Hindlimb muscle (tissue), 1 donor: ENCODE results near the gene NQO1. TPM values are rescaled to one million over a fixed set of nuclear protein-coding genes. Genes with fewer than 3 reads are reported as not detected.
A peak's percentile ranks its signal among the peaks of the same experiment; 100 is the strongest.
"Not testable (repeated sequence)": the region's sequence is repeated elsewhere in the genome, so short reads cannot be mapped to it uniquely, and the experiment has no call there.

ENCODE experiments used
- DNase-seq: peaks from one replicate; pipeline ENCODE4 v3.0.0-alpha.2; 2013
- polyA plus RNA-seq: library from polyadenylated mRNA; unstranded; fragments of 120-200 nt; gene quantifications from one replicate; pipeline ENCODE4 v1.2.1, GENCODE V29; 2013; ENCODE audit not compliant: insufficient read length

NQO1 gene
- polyA plus RNA-seq, 1 donor: 6.5 TPM

DNA sequence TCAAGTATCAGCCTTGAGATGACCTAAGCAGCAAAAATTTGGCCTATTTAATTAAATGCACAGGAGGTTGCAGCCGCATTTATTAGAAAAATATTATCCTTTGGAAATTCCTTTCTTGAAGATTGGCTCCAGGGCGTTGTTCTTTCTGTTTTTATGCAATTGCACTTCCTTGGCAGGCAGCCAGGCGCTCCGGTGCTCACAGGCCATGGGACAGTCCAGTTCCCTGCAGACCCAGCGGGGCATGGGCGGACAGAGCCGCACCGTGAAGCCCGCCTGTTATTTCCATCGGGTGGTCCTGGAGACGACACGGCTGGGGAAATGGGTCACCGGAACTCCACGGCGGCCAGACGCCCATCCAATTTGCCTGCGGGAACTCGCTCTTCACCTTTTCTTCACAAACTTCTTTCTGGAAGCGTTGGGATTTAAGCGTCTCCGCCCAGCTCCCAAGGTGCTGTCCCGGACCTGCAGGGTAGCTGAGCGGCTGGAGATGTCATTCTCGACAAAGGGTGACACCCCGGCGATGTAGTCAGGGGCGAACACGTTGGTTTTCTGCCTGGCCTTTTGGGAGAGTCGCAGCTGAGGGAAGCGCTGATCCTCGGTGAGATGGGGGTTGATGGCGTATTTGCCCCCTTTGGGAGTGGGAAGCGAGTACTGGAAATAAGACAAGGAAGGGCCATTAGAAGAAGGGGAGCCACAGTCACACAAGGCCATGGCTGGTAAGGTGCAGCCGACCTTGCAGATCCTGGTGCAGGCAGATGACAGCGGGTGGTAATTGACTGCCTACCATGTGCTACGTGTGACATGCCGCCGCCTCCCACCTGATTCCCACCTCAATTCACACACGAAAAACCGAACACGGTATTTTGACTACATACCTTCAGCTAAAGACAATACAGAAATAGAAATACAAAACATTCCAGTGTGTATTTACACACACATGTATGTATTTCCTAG, 15.9 kb upstream of the NQO1 start:
- no peak for DNase-seq

DNA sequence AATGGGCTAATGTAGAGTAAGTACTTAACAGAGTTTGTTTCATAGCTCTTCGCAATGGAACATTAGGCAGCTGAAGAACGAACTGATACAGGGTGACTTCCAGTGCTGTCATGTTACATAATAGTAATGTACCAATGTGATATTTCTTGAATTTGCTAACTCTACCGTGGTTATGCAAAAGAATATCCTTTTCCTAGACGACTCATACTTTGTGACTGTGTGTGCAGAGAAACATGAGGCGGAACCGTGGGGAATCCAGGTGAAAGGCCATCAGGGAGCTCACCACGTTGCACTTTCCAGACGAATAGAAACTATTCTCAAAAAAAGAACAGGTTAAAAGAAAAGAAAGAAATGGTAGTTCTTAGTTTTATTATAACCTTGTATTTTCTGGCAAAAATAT, 15.2 kb upstream of the NQO1 start:
- no peak for DNase-seq

DNA sequence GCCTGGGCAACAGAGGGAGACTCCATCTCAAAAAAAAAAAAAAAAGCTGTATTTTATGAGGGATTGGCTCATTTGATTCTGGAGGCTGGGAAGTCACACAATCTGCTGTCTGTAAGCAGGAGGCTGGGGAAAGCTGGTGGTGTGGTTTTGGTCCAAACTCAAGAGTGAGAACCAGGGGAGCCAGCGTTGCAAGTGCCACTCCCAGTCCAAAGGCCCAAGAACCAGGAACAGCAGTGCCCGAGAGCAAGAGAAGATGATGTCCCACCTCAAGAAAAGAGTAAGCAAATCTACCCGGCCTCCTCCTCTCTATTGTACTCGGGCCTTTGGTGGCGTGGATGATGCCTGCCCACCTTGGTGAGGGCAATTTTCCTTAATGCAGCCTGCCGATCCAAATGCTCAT, 5.7 kb upstream of the NQO1 start:
- DNase-seq: no peak

DNA sequence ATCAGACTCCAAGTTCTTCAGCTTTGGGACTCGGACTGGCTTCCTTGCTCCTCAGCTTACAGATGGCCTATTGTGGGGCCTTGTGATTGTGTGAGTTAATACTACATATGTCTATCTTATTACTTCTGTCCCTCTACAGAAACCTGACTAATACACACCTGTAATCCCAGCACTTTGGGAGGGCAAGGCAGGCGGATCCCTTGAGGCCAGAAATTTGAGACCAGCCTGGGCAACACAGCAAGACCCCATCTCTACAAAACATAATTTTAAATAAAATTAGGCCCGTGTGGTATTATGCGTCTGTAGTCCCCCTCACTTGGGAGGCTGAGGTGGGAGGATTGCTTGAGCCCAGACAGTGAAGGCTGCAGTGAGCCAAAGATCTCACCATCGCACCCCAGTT, 4.9 kb upstream of the NQO1 start:
- DNase-seq: not testable (repeated sequence)

DNA sequence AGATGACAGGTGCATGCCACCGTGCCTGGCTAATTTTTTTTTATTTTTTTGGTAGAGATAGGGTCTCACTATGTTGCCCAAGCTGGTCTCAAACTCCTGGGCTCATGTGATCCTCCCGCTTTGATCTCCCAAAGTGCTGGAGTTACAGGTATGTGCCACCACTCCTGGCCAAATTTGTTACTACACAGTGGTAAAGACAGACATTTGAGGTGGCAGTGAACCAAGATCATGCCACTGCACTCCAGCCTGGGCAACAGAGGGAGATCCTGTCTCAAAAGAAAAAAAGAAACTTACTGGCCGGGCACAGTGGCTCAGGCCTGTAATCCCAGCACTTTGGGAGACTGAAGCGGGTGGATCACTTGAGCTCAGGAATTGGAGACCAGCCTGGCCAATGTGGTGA, 2.7 kb upstream of the NQO1 start:
- DNase-seq: not testable (repeated sequence)

DNA sequence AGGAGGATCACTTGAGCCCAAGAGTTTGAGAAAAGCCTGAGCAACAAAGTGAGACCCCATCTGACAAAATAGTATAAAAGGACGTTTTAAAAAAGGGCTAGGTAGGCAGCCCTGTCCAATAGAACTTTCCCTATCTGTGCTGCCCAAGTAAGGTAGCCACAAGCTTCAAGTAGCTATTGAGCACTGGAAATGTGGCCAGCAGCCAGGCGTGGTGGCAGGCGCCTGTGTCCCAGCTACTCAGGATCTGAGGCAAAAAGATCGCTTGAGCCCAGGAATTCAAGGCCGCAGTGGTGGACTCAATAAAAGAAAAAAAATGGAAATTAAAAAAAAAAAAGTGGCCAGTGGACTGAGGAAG, 1.5 kb upstream of the NQO1 start:
- no peak for DNase-seq

DNA sequence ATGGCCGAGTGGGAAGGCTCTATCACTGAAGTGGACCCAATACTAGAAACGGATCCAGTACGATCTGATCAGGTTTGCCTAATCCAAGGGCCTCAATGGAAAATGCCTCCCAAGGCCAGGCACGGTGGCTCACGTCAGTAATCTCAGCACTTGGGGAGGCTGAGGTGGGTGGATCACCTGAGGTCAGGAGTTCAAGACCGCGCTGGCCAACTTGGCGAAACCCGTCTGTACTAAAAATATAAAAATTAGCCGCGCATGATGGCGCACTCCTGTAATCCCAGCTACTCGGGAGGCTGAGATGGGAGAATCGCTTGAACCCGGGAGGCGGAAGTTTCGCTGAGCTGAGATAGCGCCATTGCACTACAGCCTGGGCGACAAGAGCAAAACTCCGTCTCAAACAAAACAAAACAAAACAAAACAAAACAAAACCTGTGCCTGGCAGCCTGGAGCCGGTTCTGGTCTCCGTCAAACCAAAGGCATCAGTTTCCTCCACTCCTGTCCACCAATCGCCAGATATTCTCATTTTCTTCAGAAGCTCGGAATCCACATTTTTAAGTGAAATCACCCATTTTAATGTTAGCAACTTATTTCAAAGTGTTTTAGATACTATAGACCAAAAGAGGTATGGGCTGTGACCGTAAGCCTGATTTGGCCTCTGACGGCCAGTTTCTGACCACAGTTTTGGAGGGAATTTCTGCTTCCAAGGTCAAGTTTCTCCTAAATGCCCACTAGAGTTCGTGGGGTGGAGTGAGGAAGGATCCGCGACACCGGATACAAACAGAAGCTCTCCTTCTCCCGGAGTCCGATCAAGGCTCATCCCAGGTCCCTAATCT, 664 bp downstream of the NQO1 start:
- DNase-seq: no peak

DNA sequence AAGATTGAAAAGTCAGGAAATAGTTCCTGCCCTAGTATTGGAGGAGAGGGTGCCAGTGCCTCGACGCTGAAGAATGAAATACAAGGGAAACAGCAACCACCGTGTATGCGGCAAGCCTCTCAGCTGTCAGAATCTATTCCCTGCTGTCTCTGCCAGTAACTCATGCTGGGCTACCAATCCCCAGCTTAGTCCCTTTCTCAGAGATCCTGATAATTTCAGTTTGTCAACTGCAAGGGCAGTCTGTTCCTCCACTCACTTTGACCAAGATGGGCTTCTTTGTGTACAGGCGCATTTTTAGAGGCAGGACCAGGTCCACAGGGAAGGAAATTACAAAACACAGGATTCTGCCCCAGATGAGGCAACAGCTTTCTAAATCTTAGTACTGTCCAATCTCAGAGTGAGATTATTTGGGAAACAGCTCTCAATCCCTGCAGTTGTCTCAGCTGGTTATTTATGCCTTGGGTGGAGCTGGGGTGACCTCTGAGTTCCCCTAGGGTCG, 1.3 kb downstream of the NQO1 start:
- DNase-seq: no peak

DNA sequence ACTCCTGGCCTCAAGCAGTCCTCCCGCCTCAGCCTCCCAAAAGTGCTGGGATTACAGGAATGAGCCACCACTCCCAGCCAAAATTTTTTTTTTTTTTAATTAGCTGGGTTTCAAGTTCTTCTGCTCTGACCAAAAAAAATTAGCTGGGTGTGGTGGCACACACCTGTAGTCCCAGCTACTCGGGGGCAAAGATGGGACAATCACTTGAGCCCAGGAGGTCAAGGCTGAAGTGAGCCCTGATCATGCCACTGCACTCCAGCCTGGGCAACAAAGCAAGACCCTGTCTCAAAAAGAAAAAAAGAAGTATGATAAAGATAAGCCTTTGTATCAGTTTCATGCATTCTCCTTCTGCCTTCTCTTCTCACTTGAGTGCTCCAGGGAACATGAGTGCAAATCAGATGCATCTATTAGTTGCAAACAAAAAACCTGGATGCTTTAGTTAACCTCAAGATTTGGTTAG, 1.9 kb downstream of the NQO1 start:
- DNase-seq: no peak

DNA sequence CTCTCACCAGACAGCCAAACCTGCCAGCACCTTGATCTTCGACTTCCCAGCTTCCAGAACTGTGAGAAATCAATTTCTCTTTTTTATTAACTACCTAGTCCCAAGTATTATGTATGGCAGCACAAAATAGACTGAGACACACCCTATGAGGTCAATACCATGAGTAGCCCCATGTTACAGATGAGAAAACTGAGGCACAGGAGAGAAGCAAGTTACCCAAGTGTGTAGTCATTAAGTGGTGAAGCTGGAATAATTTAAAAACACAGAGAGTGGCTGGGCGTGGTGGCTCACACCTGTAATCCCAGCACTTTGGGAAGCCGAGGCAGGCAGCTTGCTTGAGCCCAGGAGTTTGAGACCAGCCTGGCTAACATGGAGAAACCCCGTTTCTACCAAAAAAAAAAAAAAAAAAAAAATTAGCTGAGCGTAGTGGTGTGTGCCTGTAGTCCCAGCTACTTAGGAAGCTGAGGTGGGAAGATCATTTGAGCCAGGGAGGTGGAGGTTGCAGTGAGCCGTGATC, 4.9 kb downstream of the NQO1 start:
- no peak for DNase-seq

DNA sequence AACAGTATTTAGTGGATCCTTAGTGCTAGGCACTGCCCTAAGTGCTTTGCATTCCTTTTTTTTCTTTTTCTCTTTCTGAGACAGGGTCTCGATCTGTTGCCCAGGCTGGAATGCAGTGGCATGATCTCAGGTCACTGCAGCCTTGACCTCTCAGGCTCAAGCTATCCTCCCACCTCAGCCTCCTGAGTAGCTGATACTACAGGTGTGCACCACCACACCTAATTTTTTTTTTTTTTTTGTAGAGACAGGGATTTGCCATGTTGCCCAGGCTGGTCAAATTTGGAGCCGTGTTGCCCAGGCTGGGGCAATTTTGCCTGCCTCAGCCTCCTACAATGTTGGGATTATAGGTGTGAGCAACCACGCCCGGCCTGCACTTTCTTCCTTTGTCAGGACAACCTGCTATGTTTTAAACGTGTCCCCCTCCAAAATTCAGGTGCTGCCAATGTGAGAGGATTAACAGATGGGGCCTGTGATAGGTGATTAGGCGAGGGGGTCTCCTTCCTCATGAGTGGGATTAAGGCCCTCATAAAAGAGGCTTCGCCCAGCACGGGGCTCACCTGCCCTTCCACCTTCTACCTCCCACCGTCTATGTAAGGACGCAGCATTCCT, 5.4 kb downstream of the NQO1 start:
- no peak for DNase-seq

DNA sequence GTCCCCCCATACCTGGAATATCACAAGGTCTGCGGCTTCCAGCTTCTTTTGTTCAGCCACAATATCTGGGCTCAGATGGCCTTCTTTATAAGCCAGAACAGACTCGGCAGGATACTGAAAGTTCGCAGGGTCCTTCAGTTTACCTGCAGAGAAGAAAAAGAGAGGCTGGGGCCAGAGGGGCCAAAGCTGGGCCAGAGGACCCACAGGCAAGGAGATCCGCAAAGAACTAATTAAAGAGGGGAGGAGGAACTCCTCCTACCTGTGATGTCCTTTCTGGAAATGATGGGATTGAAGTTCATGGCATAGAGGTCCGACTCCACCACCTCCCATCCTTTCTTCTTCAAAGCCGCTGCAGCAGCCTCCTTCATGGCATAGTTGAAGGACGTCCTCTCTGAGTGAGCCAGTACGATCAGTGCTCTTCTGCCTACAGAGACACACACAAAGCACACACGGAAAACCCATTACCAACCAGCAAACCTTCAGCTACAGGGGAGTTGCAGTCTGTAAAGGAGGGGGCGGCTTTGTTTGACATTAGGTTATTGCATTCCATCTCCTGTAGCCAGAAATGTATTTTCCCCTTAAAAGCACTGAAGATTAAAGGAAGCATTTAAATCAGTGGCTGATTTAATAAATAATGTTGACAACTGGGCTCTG, 8.1 kb downstream of the NQO1 start:
- DNase-seq: no peak

DNA sequence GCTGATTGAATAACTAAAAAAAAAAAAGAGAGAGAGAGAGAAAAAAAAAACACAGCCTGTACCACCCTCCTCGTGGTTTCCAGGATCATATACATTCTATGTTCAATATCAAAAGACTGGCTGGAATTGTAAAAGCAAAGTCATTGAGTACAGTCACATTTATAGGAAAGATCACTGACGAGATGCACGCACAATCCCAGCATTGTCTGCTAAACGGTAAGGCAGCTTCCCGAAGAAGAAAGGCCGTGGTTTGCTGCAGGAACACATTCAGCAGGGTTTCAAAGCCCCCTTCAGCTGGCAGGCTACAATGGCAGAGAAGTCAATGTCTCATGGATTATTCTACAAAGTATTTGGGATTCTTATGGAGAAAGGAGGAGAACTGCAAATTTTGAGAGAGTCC, 9.3 kb downstream of the NQO1 start:
- DNase-seq: no peak

DNA sequence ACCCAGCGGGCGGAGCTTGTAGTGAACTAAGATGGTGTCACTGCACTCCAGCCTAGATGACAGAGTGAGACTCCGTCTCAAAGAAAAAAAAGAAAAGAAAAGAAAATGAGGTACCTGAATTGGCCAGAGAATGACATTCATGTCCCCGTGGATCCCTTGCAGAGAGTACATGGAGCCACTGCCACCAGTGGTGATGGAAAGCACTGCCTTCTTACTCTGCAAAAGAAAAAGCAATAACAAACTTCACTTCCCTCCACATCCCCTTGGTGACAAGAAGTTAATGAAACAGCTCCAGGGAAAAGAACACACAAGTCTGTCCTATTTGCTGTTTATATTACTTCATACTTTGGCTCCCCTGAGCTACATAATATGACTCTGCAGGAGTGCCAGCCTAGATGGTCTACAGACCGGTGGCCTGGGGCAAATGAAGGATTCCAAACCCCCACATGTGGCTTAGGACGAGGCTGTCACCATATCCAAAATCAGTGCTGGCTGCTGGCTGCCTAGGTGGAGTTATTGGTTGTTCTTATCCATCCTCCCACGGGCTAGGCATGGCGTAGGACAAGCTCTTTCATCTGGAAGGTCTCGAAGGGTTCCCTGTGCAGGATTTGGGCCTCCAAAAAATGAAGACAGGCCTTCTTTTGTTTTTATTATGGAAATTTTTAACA, 13.3 kb downstream of the NQO1 start:
- no peak for DNase-seq

DNA sequence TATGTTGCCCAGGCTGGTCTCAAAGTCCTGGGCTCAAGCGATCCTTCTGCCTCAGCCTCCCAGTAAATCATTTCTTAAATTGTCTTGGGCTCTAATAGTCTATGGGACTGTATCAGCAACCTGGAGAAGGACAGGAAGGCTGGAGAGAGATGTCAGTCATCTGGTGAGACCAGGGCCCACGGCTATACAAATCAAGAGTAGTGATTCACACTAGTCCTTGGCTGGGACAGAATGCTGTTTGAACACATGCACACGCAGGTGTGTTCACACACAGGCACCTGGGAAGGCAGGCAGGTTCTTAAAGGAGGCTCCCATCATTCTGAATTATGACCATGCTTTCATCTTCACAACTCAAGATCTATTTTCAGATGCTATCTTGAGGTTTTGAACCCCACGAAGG, 14.1 kb downstream of the NQO1 start:
- DNase-seq: no peak

DNA sequence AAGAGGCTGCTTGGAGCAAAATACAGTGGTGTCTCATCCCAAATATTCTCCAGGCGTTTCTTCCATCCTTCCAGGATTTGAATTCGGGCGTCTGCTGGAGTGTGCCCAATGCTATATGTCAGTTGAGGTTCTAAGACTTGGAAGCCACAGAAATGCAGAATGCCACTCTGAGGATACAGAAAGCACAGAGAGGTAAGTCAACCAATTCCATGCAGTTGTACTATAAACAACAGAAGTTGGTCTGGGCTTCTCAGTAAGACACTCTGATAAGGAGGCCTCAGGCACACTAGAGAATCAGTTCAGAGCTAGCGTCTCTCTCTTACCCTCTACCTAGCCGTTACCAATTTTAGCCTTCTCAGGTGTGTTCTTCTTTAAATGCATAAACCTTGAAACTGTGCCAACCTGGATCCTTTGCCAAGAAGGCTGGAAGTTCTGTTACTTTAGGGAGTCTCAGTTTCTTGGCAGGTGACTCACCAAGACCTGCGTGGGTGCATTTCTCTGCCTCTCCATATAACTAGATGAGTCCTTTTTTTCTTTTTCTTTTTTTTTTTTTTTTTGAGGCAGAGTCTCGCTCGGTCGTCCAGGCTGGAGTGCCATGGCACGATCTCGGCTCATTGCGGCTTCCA, 15.1 kb downstream of the NQO1 start:
- DNase-seq: peak; percentile 35

DNA sequence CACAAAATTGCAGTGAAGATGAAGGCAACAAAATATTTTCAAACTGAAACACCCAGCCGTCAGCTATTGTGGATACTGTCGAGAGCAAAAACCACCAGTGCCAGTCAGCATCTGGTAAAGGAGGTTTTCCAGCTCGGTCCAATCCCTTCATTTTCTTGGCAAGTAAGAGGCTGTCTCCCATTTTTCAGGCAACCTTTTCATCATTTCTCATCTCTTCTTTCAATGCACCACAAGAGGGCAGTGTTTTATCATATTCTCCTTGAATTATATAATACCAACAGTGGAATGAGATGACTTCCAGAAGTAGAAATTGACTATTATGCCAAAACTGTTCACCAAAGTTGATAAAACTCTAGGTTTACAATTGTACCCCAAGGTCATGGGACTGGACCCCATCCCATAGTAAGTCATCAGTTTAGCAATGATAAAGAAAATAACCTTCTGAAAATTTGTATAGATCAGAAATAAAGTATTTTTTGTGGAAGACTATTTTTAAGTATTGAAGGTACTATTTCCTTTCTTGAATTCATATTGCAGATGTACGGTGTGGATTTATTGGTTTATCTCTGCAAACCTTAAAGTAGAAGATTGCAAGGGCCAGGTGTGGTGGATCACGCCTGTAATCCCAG, 16.8 kb downstream of the NQO1 start:
- DNase-seq: peak; percentile 66

DNA sequence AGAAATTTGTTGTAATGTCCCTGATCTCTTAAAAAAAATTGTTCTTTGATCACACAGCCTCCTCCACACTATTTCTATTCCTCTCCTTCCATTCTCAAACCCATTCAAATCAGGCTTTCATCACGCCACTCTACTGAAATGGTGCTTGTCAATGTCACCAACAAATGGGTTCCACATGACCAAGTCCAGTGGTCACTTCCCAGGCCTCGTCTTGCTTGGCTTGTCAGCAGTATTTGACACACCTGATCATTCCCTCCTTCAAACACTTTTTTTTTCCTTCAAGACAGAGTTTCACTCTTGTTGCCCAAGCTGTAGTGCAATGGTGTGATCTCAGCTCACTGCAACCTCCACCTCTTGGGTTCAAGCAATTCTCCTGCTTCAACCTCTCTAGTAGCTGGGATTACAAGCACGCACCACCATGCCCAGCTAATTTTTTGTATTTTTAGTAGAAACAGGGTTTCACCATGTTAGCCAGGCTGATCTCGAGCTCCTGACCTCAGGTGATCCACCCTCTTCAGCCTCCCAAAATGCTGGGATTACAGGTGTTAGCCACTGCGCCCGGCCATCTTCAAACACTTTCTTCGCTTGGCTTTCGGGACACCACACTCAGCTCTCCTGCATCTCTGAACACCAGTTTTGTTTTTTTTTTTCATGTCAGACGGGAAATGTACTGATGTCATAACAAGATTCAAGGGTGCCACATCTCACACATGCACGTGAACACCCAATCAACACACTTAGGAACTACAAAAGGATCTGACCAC, 18.3 kb downstream of the NQO1 start:
- DNase-seq: no peak

DNA sequence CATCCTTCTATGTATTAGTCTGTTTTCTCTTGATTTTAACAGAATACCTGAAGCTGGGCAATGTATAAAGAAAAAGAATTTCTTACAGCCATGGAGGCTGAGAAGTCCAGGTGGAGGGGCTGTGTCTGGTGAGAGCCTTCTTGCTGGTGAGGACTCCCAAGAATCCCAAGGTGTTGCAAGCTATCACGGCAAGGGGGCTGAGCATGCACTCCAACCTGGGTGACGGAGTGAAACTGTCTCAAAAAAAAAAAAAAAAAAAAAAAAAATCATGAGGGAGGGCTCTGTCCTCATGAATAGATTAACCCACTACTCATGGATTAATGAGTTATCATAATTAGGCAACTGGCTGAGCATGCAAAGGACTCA, 19.4 kb downstream of the NQO1 start:
- DNase-seq: no peak
